Cerebellar nuclear complex (tissue), 1 donor: ENCODE data around the gene SSH2.

Experiments used
- DNase-seq, 2 experiments: peaks; one replicate each; lab custom pipeline; 2025; lab: John Stamatoyannopoulos, UW

The SSH2 gene

DNA sequence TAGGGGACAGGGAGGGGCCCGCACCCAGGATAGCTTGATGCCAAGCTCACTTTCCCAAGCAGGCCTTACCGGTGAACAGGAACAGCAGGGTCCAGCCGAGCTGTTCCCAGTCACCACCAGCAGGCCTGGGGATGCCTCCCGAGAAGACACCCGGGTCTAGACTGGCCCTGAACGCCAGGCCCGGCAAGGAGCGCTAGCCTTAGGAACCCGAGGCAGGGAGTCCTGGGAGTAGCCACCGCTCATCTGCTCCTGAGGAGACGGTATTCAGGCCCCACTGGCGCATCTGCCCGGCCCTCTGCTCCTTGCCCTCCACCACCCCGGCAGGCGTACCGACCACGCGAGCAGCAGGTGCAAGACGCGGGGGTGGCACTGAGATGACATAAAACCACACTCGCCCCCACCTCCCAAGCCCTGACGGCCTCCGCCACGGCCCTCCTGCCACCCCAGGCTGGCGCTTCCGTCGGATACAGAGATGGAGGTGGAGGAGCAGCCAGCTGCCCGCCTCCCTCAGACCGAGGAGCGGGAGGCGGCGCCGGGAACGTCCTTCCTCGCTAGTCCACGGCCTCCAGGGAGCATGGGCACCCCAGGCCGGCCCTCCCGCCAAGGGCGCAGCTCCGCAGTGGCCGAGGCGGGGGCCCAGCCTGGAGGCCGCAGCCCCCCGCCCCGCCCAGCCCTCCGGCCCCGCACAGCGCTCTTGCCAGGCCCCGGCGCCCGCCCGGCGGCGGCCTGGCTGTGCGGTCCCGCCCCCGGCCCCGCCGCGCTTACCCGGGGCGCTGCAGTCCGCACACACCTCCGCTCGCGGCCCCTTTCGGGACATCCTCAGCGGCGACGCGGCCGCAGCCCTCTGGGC lies 341.2 kb downstream of the SSH2 start:
- DNase-seq: no peak

DNA sequence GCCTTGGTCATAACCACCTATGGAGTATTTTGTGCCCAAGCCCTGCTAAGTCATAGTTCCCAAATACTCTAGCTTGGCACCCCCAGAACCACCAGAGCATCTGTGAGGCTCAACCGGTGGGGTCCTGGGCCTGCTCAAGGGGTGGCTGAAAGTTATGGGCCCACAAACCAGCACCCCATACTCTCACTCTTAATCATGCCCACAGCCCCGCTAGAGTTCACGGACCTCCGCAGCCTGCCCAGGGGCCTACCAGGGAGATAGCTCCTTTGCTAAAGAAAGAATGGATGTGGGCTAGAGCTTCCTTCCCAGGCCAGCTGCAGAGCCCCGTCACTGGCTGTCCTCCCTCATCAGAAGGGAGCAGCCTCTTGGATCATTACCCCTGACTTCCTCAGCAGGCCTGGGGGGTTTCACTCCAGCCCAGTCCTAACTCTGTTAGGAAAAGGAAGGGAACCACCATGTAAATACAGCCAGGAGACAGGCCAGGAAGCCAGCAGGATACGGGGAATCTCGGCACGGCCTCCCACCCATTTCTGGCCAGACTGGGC lies 341.9 kb downstream of the SSH2 start:
- no peak for DNase-seq

DNA sequence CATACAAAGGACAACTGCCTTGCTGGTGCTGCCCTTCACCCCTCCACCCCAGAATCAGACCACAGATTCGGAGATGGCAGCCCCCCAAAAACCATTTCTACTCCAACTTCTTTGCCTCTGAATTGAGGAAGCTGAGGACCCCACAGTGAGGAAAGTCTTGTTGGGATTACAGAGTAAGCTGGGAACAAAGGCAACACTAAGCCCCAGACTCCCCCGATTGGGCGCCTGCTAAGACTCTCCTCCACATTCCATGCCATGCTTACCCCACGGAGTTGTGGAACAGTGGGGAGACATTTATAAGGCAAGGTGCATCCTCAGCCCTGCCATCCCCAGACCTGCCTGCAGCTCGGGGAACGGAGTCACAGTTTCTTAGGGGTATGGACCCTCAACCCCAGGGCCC lies 342.4 kb downstream of the SSH2 start:
- no peak for DNase-seq

DNA sequence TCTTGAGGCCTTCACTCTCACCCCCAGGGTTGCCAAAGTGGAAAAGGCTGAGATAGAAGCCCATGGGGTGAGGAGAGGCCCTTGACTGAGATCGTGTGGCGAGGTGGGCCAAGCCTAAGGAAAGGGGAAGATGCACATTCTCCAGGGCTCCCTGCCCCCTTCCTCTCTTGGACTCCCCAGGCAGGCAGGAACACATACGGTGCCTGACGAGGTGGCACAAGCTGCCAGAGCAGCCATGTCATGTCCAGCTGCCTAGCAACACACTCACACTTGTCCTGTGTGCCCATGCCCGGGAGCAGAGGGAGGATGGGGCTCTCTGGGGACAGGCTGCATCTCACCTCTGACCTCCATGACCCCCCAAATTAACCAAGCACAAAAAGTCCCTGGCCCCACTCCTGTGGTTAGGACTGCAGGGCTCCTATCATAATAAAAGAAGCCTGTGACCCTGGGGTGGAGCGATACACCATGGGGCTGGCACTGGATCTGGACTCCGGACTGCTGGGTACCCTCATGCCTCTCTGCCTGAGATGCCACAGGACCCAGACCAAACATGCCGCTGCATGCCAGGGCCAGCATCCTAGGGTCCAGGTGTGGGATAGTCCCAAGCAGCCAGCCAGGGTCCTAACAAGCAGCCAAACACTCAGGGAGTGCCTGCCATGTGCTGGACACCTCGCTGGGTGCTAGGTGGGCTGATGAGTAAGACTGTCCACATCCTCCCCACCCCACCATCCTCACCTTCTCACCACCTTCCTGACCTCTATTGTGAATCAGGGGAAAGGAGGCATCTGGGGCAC lies 343.2 kb downstream of the SSH2 start:
- DNase-seq: no peak

DNA sequence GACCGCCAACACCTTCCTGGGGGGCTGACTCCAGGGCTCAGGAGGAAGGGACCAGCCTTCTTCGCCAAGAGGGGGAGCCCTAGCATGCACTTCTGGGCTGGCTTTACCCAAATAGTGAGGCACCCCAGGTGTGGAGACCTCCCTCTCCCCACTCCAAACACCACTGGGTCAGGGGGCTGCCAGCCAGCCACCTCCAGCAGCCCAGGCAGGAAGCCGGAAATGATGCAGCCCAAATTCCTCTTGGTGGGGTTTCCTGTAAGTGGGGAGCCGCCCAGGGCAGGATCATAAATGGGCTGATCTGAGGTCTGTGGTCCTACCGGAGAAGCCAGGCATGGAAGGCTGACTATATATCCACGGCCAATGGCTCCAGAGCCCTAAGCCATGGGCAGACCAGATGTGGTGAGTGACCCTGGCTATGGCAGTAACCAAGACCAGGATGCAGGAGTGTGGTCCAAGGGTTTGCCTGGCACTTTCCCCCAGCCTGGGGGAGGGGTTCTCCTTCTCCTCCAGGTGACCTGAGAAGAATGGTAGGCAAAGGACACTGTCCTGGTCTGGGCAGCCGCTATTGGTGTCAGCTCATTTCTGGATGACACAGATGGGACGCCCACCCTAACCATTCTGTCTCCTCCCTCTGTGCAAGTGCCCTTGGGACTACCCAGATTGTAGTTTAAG lies 344.8 kb downstream of the SSH2 start:
- DNase-seq: no peak

DNA sequence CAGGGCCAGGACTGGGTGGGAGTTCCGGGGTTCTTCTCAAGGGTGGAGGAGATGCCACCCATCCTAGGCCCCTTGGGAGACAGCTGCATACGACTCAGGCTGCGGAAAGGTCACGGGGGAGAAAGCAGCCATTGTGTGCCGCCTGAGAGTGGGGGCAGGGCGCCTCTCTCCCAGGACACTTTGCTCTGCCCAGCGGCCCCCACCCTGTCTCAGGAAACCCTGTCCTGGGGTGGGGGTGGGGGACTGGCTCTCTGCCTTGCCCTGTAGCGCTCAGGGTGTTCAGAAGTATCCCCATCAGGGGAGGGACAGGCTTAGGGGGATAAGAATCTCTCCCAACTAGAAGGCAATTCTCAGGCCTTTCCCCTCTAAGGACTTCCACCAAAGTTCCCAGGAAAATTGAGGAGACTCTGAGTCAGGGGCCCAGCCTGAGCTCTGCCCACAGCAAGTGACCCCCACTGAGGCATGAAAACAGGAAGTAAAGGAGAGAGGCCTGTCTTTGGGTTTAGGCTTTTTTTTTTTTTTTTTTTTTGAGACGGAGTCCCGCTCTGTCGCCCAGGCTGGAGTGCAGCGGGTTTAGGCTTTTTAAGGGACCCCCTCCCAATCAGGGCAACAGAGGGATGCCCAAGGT lies 345.5 kb downstream of the SSH2 start:
- DNase-seq: no peak

DNA sequence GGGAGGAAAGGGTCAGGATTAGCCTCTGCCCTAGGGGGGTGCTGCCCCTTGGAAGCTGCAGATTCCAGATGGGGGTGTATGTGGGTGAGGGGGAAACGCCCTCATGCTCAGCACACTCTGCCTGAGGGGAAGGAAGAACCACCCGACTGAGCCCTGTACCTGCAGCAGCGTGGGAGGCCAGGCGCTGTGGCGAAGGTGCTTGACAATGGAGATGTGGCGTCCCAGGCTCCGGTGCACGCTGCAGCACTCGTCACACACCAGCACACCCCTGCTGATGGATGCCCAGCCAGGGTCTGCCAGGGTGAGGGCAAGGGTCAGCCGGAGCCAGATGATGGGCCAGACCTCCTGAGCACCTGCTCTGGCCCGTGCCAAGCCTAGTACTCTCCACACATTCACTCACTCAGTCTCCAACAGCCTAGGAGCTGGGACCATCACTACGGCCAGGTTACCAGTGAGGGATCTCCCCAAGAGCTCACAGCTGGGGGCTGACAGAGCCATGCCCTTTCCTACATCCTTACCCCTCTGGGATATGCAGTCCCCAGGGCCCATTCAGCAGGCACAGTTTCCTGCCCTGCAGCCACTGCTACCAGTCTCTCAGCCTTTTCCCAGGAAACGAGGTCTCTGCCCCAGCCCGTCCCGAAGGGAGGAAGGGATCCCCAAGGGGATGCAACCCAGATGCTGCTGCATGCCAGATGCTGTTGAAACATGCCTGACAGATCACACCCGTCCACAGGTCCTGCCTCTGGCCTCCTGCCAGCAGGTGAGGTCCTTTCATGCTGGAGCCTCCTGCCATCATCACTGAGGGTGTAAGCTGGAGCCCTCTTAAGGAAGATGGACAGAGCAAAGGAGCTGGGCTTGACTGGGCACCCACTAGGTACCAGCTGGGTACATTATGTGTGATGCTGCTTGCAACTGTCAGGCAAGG lies 346.4 kb downstream of the SSH2 start:
- no peak for DNase-seq

DNA sequence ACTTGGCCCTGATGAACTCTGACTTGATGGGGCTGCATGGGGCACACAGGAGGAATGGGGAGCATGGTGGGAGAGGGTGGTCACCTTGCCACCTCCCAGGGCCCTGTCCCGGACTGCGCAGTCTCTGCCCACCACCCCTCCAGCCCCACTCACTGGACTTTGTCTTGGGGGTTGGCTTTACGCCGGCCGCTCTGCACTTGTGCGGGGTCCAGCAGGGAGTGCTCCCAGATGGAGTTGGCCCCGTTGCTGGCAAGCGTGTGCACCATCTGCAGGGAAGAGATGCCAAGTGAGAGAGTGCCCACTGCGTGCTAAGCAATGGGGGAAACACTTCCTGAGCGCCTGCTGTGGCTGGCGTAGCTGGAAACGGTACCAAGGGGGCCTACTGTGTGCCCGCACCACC lies 347.3 kb downstream of the SSH2 start:
- peak in 1 of 2 experiments; percentile 59 for DNase-seq

DNA sequence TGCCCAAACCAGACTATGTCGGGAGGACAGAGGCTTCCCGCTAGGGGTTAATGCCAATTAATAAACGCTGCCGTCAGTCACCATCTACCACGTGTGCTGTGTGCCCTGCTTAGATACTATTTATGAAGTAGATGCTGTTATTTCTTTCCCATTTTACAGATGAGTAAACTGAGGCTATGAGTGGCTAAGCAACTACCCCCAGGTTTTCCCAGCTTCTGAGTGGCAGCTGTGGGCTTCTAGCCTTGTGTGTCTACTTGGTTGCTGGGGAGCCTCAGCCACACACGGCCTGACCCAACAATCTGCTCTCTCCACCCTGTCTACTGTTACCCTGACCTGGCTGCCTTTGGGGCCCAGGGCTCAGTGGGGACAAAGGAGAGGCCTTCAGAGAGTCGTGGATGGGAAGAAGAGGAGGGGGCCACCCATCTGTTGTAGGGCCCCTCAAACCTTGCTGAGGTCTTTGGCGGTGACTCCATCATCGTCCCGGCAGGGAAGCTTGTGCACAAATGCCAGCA lies 347.7 kb downstream of the SSH2 start:
- no peak for DNase-seq

DNA sequence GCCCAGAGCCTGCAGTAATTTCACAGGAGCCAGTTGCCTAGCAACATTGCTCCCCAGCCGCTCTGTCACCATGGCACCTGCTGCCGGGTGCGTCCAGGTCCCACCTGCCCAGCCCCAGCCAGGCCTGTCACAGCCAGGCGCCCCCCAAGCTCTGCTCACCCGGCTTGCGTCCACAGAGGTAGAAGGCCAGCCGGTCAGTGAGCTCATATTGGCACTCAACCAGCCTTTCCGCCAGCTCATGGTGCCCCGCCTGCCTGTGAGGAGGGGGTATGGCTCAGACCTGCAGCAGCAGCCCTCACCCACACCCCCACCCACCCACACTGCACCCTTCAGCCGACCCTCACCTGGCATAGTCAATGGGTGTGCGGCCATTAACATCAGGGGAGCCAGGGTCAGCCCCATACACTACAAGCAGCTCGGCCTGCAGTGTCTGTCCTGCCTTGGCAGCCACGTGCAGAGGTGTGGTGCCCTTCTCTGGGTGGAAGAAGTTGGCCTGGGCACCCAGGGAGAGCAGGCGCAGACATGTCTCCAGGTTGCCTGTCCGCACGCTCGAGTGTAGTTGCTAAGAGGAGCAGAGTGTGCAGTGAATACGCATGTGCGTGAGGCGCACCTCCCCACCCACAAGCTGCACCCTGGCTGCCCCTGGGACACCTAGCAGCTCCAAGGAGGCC lies 348.3 kb downstream of the SSH2 start:
- DNase-seq: no peak

DNA sequence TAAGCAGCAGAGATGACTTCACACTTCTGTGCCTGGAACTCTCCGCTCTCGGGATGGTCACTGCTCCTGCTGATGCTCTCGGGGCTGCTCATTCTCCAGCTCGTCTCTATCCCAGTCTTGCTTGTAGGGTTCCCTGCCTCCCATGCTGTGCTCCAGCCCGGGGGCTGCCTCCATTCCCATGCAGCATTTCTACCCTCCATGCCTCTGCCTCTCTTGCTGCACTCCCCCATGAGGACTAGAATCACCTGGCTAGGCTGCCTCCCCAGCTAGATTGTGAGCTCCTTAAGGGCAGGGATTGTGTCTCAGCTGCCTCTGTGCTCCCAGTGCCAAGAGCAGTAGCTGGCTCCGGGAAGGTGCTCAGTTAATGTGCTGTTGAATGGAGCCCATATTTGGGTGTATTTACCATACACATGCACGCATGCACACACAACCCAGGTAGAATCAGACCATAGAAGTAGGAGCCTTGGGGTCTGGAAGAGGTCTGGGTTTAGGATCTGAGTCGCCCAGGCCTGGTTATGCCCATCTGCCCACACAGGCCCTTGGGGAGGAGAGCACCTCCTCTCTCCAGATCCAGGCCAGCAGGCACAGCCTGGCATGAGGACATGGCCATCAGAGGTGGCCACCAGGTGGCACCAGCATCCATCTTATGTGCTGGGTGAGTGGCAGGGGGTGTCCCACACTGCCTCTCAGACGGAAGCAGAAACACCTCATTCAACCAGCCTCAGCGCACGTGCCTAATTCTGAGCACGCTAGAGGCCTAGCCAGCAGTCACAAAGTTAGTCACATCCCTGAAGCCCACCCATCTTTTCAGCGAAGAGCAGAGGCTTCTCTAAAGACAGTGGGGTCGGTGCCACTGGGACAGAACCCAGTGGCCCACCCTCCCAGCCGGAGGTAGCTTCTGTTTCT lies 349.9 kb downstream of the SSH2 start:
- DNase-seq: peak in 1 of 2 experiments; percentile 87

DNA sequence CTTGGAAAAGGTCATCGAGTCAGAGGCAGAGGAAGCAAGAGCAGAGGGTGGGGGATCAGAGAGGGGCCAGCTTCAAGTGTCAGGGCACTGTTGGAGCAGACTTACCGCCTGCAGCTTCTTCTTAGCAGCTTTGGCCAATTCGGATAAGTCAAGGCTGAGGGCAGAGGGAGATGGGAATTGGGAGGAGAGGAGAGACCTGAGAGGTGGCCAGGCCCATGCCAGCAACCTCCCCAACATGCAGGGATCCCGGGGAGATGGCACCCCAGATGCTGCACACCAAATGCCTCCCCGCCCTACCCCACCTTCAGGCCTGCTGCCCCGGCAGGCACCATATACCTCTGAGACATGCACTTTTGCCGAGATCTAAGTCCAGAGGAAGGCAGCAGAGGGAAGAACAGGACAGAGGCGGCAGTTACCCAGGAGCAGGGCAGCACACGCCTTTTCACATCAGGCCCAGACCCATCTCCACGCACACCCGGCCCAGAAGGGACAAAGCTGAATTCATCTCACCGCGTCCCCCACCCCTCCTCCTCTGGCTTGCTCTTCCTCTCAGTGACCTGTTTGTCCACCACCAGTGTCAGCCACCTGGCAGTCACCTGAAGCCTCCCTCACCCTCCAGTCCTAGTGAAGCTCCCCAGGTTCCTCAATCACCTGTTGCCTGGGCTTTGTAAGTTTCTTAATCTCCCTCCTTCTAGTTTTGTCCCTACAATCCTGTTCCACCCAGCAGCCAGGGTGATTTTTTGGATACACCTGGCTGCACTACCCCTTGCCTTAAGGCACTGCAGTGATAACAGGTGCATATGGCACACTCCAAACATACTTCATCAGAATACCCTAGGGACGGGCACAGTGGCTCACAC lies 351.2 kb downstream of the SSH2 start:
- no peak for DNase-seq

DNA sequence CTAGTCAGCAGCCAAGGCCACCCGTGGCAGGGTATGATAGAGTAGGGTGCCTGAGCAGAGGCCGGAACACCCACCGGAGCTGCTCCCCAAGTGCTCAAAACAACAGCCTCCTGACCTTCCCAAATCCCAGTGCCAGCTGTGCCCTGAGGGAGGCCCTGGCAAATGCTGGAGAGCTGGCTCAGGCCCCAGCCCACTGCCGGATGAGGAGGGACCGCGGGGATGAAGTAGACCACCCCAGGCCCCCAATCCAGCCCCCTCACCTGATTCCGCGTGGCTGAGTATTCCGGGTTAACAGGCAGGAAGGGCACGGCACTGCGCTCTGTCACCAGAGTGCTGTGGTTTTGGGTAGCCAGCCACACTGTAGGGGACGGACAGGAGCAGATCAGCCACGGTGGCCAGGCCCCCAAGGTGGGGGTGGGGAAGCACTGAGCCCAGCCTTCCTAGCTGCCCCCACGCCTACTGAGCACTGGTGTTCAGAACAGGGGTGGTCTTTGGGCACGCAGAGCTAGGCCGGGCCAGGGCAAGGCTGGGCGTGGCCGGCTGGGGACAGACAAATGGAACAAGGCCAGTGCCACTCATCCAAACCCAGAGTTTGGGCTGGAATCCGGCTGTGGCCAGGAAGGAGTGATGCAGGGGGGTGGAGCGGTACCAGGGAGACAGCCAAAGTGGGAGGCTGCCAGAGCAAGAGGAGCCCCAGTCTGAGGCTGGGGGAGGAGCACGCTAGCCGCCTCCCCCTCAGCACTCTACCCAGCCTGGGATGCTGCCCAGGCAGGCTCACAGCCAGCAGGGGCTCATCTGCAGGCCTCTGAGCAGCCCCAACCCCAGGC lies 352.4 kb downstream of the SSH2 start:
- no peak for DNase-seq

DNA sequence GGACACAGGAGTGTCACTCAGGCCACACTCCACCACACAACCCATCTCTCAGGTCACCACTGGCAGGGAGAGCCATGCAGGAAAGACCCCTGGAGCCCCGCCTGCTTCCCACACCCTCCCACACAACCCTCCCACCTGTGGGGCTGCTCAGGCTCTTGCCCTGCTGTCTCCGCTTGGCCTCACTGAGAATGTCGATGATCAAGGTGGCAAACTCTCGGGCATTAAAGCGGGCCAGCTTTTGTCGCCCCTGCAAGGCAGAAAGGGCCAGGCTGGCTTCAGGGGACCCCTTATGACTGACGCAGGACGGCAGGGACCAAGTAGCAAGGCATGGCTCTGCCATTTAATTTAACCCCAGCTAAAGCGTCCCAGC lies 353.0 kb downstream of the SSH2 start:
- DNase-seq: no peak

DNA sequence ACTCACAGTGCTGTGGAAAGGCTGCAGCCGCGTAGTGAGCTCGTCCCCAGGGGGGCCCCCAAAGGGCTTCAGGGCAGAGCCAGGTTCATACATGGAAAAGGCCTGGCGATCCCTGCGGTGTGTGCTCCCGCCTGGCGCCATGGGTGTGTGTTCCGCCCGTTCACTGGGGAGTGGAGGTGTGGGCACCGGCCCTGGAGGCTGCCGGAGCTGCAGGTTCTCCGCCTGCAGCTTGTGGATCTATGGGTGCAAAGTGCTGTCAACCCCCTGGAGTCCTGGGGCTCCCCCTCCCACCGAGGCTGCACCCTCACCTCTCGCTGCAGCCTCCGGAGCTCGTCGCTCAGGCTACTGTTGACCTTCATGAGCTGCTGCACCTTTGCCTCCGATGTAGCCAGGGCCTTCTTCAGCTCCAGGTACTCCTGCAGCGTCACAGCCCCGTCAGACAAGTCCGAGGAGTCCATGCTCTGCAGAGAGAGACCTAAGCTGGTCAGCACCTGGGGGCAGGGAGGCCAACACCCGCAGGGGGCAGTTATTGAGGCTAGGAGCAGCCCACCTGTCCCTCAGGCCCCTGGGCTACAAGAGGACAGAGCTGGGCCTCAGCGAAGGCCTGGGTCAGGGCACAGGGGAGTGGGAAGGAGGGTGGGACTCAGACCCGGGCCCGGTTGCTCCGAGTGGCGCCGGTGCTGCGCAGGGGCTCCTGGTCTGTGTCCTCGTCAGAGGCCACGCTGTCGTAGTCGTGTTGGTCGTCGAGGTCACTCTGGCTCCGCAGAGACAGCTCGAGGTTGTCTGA lies 353.6 kb downstream of the SSH2 start:
- no peak for DNase-seq
